ENCODE data around the gene DYNLL1. TPM values are rescaled to one million over a fixed set of nuclear protein-coding genes. Genes with fewer than 3 reads are reported as not detected.

Gene DYNLL1
- total and polyA plus RNA-seq, 2 of the 13 experiments (the other 11 are each of a cell fraction or from before 2014, with no cell fraction given) = 271 to 294 TPM

GRCh38 chr12:120528861-120529525 lies 33.1 kb downstream of the DYNLL1 start, which contains the start of gene COQ5 (continued):
- TF ChIP-seq EHMT2 (IDR thresholded peaks at IDR 0.05; ENCODE audit: borderline replicate concordance, low read depth, low read length) = no peak
- TF ChIP-seq LBX2 (CRISPR knock-in tag; IDR thresholded peaks at IDR 0.05; ENCODE audit: borderline replicate concordance) = no peak
- TF ChIP-seq TBX3 (IDR thresholded peaks at IDR 0.05; ENCODE audit: borderline replicate concordance) = no peak
- no peak for TF ChIP-seq CERS6 (CRISPR knock-in tag; IDR thresholded peaks at IDR 0.05)
- TF ChIP-seq KMT2A (CRISPR knock-in tag; IDR thresholded peaks at IDR 0.05) = peak; percentile 75
- no peak for TF ChIP-seq ZSCAN22 (CRISPR knock-in tag; IDR thresholded peaks at IDR 0.05)
- TF ChIP-seq ZNF30 (CRISPR knock-in tag; IDR thresholded peaks at IDR 0.05) = 0 out of 2 replicates have a peak, but pooled peaks have one; percentile 40
- peak; percentile 75; the same call in 1 of the 2 replicates for TF ChIP-seq PAX8 (CRISPR knock-in tag; IDR thresholded peaks at IDR 0.05; ENCODE audit: borderline replicate concordance)
- no peak for TF ChIP-seq PLRG1 (conservative IDR thresholded peaks at IDR 0.05)
- peak; percentile 42; the same call in 1 of the 2 replicates for TF ChIP-seq BCL3 (CRISPR knock-in tag; IDR thresholded peaks at IDR 0.05)
- TF ChIP-seq UBTF (CRISPR knock-in tag; IDR thresholded peaks at IDR 0.05) = peak; percentile 47; the same call in 1 of the 2 replicates
- no peak; the same call in 1 of the 2 replicates for TF ChIP-seq CCDC6 (CRISPR knock-in tag; IDR thresholded peaks at IDR 0.05)
- TF ChIP-seq NCOA5 (CRISPR knock-in tag; IDR thresholded peaks at IDR 0.05) = no peak
- no peak for TF ChIP-seq ZBED4 (CRISPR knock-in tag; IDR thresholded peaks at IDR 0.05; ENCODE audit: borderline replicate concordance)
- TF ChIP-seq RBFOX2 (IDR thresholded peaks at IDR 0.05; ENCODE audit: low read depth, low read length) = peak; percentile 87
- TF ChIP-seq HOXA9 (CRISPR knock-in tag; IDR thresholded peaks at IDR 0.05; ENCODE audit: borderline replicate concordance) = no peak
- no peak for TF ChIP-seq TRAFD1 (CRISPR knock-in tag; IDR thresholded peaks at IDR 0.05; ENCODE audit: borderline replicate concordance)
- TF ChIP-seq KLF13 (CRISPR knock-in tag; IDR thresholded peaks at IDR 0.05) = no peak
